AG04449 (cell line): ENCODE measurements around the gene RPS16.
A peak's percentile ranks its signal among the peaks of the same experiment; 100 is the strongest.

ENCODE experiments used
- CTCF ChIA-PET: fragments of 350-600 bp; formaldehyde crosslinking; extraction: SDS; loops from one replicate; lab custom pipeline; 2021; ENCODE audit warnings: antibody characterized with exemption; lab: Yijun Ruan, JAX
- POLR2A ChIA-PET: fragments of 400-600, 350-600 bp; formaldehyde crosslinking; extraction: SDS; loops from one replicate; lab custom pipeline; 2020; ENCODE audit warnings: antibody characterized with exemption, inconsistent platforms; lab: Yijun Ruan, JAX
- DNase-seq: peaks from one replicate; pipeline ENCODE4 v3.0.0-alpha.2; 2010; ENCODE audit warnings: low read depth, low spot score
- H3K4me3 ChIP-seq: 2 replicates; pipeline ENCODE4 v1.5.1; 2011; ENCODE audit warnings: low read depth, mild to moderate bottlenecking, control low read depth, low read length
- CTCF ChIP-seq: IDR thresholded peaks from one replicate; pipeline ENCODE4 v1.5.1; 2011; ENCODE audit warnings: mild to moderate bottlenecking, moderate library complexity, low read length, control low read depth, inconsistent platforms; ENCODE audit not compliant: insufficient read depth; ENCODE audit errors: missing control alignments

Gene RPS16

GRCh38 chr19:39389631-39390414 is 45.9 kb downstream of the RPS16 start:
- no peak for TF ChIP-seq CTCF
- CTCF ChIA-PET = interaction anchor here (2.3 to 2.8 kb wide), 3 partner anchors 8 to 22 kb away, joined by 7 to 22 read pairs (median 15); no protein-coding TSS in a partner anchor
- DNase-seq = no peak
- POLR2A ChIA-PET = interaction anchor here (3.5 kb wide), 1 partner anchor 47 kb away, joined by 19 read pairs; the partner anchor contains the start of gene SAMD4B
- H3K4me3 ChIP-seq = peak overlapping the region; percentile 99

GRCh38 chr19:39388657-39389056 is 47.1 kb downstream of the RPS16 start:
- CTCF ChIA-PET = interaction anchor here (1.4 to 2.6 kb wide), 3 partner anchors 9 to 46 kb away, joined by 3 to 15 read pairs (median 7); partner anchors contain the start of gene SAMD4B
- POLR2A ChIA-PET = interaction anchor here (0.7 kb wide), 1 partner anchor 18 kb away, joined by 4 read pairs; the partner anchor contains the start of gene ZFP36

GRCh38 chr19:39386557-39386956 is 49.2 kb downstream of the RPS16 start:
- POLR2A ChIA-PET = no interaction called here
- CTCF ChIA-PET = interaction anchor here (0.9 to 1.5 kb wide), 2 partner anchors 12 to 25 kb away, joined by 3 to 6 read pairs; partner anchors contain the start of gene PLEKHG2
- DNase-seq = no peak
- H3K4me3 ChIP-seq = no peak overlapping the region
- TF ChIP-seq CTCF = no peak

More at GRCh38 chr19:39388657-39389056, 47.1 kb downstream of the RPS16 start:
- no peak overlapping the region for H3K4me3 ChIP-seq
- no peak for TF ChIP-seq CTCF
- DNase-seq = no peak

- ChIA-PET CTCF (interaction anchor here (1.2 to 1.5 kb wide), 2 partner anchors 12 kb away, joined by 6 read pairs; no protein-coding TSS in a partner anchor), POLR2A (no interaction called here)
- no peak overlapping the region for H3K4me3 ChIP-seq
- DNase-seq = no peak
- no peak for TF ChIP-seq CTCF
Measured at GRCh38 chr19:39385629-39386411, 49.9 kb downstream of the RPS16 start.

GRCh38 chr19:39384839-39385568 is 50.7 kb downstream of the RPS16 start:
- CTCF ChIA-PET = interaction anchor here (1.1 to 1.2 kb wide), 2 partner anchors 11 to 13 kb away, joined by 4 to 6 read pairs; no protein-coding TSS in a partner anchor
- DNase-seq = no peak
- H3K4me3 ChIP-seq = no peak overlapping the region
- no peak for TF ChIP-seq CTCF
- POLR2A ChIA-PET = no interaction called here
